ENCODE results near the gene TRPM5.

DNA sequence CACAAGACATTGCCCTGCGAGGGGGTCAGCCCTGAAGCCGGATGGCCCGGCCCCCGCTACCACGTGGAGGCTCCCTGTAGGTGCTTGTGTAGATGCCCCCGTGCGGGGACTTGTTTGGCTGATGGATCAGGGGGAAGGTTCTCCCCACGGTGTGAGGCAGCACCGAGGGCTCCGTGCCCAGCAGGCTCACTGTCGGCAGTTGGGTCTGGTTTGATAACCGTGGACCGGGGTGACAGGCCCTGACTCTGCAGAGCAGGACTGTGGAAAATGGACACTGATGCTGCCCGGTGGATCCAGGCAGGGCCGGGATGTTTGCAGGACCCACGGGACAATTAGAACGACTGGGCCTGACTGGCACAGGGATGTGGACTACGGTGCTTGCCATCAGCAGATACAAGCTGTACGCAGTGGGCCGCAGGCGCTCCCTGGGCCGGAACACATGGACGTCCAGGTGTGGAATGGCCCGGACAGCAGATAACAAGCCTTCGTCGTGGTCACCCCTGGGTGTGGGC, 19.5 kb upstream of the TRPM5 start:
- TF ChIP-seq, protein P1, sequence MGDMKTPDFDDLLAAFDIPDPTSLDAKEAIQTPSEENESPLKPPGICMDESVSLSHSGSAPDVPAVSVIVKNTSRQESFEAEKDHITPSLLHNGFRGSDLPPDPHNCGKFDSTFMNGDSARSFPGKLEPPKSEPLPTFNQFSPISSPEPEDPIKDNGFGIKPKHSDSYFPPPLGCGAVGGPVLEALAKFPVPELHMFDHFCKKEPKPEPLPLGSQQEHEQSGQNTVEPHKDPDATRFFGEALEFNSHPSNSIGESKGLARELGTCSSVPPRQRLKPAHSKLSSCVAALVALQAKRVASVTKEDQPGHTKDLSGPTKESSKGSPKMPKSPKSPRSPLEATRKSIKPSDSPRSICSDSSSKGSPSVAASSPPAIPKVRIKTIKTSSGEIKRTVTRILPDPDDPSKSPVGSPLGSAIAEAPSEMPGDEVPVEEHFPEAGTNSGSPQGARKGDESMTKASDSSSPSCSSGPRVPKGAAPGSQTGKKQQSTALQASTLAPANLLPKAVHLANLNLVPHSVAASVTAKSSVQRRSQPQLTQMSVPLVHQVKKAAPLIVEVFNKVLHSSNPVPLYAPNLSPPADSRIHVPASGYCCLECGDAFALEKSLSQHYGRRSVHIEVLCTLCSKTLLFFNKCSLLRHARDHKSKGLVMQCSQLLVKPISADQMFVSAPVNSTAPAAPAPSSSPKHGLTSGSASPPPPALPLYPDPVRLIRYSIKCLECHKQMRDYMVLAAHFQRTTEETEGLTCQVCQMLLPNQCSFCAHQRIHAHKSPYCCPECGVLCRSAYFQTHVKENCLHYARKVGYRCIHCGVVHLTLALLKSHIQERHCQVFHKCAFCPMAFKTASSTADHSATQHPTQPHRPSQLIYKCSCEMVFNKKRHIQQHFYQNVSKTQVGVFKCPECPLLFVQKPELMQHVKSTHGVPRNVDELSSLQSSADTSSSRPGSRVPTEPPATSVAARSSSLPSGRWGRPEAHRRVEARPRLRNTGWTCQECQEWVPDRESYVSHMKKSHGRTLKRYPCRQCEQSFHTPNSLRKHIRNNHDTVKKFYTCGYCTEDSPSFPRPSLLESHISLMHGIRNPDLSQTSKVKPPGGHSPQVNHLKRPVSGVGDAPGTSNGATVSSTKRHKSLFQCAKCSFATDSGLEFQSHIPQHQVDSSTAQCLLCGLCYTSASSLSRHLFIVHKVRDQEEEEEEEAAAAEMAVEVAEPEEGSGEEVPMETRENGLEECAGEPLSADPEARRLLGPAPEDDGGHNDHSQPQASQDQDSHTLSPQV (IDR thresholded peaks at IDR 0.05) = no peak
- TF ChIP-seq, protein P2, sequence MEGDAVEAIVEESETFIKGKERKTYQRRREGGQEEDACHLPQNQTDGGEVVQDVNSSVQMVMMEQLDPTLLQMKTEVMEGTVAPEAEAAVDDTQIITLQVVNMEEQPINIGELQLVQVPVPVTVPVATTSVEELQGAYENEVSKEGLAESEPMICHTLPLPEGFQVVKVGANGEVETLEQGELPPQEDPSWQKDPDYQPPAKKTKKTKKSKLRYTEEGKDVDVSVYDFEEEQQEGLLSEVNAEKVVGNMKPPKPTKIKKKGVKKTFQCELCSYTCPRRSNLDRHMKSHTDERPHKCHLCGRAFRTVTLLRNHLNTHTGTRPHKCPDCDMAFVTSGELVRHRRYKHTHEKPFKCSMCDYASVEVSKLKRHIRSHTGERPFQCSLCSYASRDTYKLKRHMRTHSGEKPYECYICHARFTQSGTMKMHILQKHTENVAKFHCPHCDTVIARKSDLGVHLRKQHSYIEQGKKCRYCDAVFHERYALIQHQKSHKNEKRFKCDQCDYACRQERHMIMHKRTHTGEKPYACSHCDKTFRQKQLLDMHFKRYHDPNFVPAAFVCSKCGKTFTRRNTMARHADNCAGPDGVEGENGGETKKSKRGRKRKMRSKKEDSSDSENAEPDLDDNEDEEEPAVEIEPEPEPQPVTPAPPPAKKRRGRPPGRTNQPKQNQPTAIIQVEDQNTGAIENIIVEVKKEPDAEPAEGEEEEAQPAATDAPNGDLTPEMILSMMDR (IDR thresholded peaks at IDR 0.05 in 2 of 3, conservative IDR thresholded peaks at IDR 0.05 in 1 of 3; ENCODE audit: insufficient read depth in 2 of 3, low read depth in 1 of 3, low read length in 3 of 3) = no peak
- TF ChIP-seq SMAD4 (CRISPR knock-in tag; conservative IDR thresholded peaks at IDR 0.05) (no peak), BRF1 (IDR thresholded peaks at IDR 0.05; ENCODE audit: borderline replicate concordance, extremely low read depth, insufficient read length) (no peak), CCAR2 (IDR thresholded peaks at IDR 0.05; ENCODE audit: low read depth, low read length) (no peak), YY1 (IDR thresholded peaks at IDR 0.05; ENCODE audit: borderline replicate concordance in 1 of 3, control insufficient read depth in 1 of 3, extremely low read depth in 1 of 3, insufficient read depth in 3 of 3, insufficient read length in 1 of 3, insufficient replicate concordance in 2 of 3, low read depth in 1 of 3, low read length in 2 of 3) (no peak), CAMTA2 (CRISPR knock-in tag; conservative IDR thresholded peaks at IDR 0.05) (no peak), ZEB2 (IDR thresholded peaks at IDR 0.05) (no peak), CHD2 (IDR thresholded peaks at IDR 0.05; ENCODE audit: low read depth, low read length) (no peak), SMARCA4 (IDR thresholded peaks at IDR 0.05) (no peak), POLR2AphosphoS5 (IDR thresholded peaks at IDR 0.05; ENCODE audit: control insufficient read depth, insufficient read depth, low read depth, low read length) (no peak), HLTF (IDR thresholded peaks at IDR 0.05) (no peak)
- TF ChIP-seq, protein P3, sequence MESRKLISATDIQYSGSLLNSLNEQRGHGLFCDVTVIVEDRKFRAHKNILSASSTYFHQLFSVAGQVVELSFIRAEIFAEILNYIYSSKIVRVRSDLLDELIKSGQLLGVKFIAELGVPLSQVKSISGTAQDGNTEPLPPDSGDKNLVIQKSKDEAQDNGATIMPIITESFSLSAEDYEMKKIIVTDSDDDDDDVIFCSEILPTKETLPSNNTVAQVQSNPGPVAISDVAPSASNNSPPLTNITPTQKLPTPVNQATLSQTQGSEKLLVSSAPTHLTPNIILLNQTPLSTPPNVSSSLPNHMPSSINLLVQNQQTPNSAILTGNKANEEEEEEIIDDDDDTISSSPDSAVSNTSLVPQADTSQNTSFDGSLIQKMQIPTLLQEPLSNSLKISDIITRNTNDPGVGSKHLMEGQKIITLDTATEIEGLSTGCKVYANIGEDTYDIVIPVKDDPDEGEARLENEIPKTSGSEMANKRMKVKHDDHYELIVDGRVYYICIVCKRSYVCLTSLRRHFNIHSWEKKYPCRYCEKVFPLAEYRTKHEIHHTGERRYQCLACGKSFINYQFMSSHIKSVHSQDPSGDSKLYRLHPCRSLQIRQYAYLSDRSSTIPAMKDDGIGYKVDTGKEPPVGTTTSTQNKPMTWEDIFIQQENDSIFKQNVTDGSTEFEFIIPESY (CRISPR knock-in tag; IDR thresholded peaks at IDR 0.05) = no peak
- TF ChIP-seq, protein P4, sequence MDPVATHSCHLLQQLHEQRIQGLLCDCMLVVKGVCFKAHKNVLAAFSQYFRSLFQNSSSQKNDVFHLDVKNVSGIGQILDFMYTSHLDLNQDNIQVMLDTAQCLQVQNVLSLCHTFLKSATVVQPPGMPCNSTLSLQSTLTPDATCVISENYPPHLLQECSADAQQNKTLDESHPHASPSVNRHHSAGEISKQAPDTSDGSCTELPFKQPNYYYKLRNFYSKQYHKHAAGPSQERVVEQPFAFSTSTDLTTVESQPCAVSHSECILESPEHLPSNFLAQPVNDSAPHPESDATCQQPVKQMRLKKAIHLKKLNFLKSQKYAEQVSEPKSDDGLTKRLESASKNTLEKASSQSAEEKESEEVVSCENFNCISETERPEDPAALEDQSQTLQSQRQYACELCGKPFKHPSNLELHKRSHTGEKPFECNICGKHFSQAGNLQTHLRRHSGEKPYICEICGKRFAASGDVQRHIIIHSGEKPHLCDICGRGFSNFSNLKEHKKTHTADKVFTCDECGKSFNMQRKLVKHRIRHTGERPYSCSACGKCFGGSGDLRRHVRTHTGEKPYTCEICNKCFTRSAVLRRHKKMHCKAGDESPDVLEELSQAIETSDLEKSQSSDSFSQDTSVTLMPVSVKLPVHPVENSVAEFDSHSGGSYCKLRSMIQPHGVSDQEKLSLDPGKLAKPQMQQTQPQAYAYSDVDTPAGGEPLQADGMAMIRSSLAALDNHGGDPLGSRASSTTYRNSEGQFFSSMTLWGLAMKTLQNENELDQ (CRISPR knock-in tag; IDR thresholded peaks at IDR 0.05; ENCODE audit: borderline replicate concordance) = no peak

All from K562 (cell line).